Fibroblast of skin of back (primary cell): ENCODE data around the gene SHISAL1.

ENCODE experiments used
- DNase-seq: peaks from one replicate; pipeline ENCODE4 v3.0.0-alpha.2; 2013

Gene SHISAL1

GRCh38 chr22:44301039-44301438 lies 11.7 kb downstream of the SHISAL1 start:
- DNase-seq = no peak

GRCh38 chr22:44299124-44299523 lies 13.6 kb downstream of the SHISAL1 start:
- DNase-seq = no peak

- DNase-seq = no peak
Observed at GRCh38 chr22:44298406-44299091, 14.2 kb downstream of the SHISAL1 start.

- no peak for DNase-seq
Observed at GRCh38 chr22:44297470-44298061, 15.2 kb downstream of the SHISAL1 start.

GRCh38 chr22:44295406-44295805 lies 17.3 kb downstream of the SHISAL1 start:
- DNase-seq = no peak

GRCh38 chr22:44293876-44294275 lies 18.9 kb downstream of the SHISAL1 start:
- DNase-seq = no peak

- DNase-seq = no peak
Observed at GRCh38 chr22:44293034-44293433, 19.7 kb downstream of the SHISAL1 start.

GRCh38 chr22:44292521-44292920 lies 20.2 kb downstream of the SHISAL1 start:
- no peak for DNase-seq

GRCh38 chr22:44291674-44292360 lies 20.9 kb downstream of the SHISAL1 start:
- peak; percentile 11 for DNase-seq

GRCh38 chr22:44291265-44291664 lies 21.5 kb downstream of the SHISAL1 start:
- no peak for DNase-seq

- no peak for DNase-seq
Observed at GRCh38 chr22:44289414-44290171, 23.2 kb downstream of the SHISAL1 start.

- DNase-seq = no peak
Observed at GRCh38 chr22:44288913-44289312, 23.8 kb downstream of the SHISAL1 start.

- no peak for DNase-seq
Observed at GRCh38 chr22:44287741-44288140, 25.0 kb downstream of the SHISAL1 start.

GRCh38 chr22:44287121-44287693 lies 25.5 kb downstream of the SHISAL1 start:
- no peak for DNase-seq

- DNase-seq = no peak
Observed at GRCh38 chr22:44286646-44287045, 26.1 kb downstream of the SHISAL1 start.

GRCh38 chr22:44284711-44285110 lies 28.0 kb downstream of the SHISAL1 start:
- DNase-seq = no peak

GRCh38 chr22:44281768-44282637 lies 30.7 kb downstream of the SHISAL1 start:
- no peak for DNase-seq

- no peak for DNase-seq
Observed at GRCh38 chr22:44280665-44281188, 32.0 kb downstream of the SHISAL1 start.

- no peak for DNase-seq
Observed at GRCh38 chr22:44279069-44279360, 33.7 kb downstream of the SHISAL1 start.

- DNase-seq = peak; percentile 6
Observed at GRCh38 chr22:44278243-44279068, 34.3 kb downstream of the SHISAL1 start.
